Esophagus (tissue), 2 donors: ENCODE data around the gene COL4A1. TPM values are rescaled to one million over a fixed set of nuclear protein-coding genes. Genes with fewer than 3 reads are reported as not detected.

Source experiments
- H3K27ac ChIP-seq, 2 donors: one replicate each; pipeline ENCODE4 v1.5.1; 2013; ENCODE audit warnings: low read depth in 2 of 2, mild to moderate bottlenecking in 2 of 2, inconsistent platforms in 1 of 2, low read length in 1 of 2, moderate library complexity in 1 of 2
- H3K27me3 ChIP-seq, 2 donors: one replicate each; pipeline ENCODE4 v1.6.1; 2013; ENCODE audit warnings: low read length in 2 of 2, control low read depth in 1 of 2, mild to moderate bottlenecking in 1 of 2; ENCODE audit not compliant: insufficient read depth in 2 of 2, control insufficient read depth in 1 of 2
- H3K36me3 ChIP-seq, 2 donors: one replicate each; pipeline ENCODE4 v1.6.1; 2013; ENCODE audit warnings: low read length in 1 of 2; ENCODE audit not compliant: control insufficient read depth in 2 of 2, insufficient read depth in 2 of 2
- H3K4me1 ChIP-seq, 2 donors: one replicate each; pipeline ENCODE4 v1.6.1; 2013; ENCODE audit warnings: low read length in 1 of 2; ENCODE audit not compliant: control insufficient read depth in 2 of 2, insufficient read depth in 2 of 2
- H3K4me3 ChIP-seq, 2 donors: one replicate each; pipeline ENCODE4 v1.5.1; 2013; ENCODE audit warnings: low read length in 2 of 2, mild to moderate bottlenecking in 2 of 2, low read depth in 1 of 2, moderate library complexity in 1 of 2
- H3K9me3 ChIP-seq, 2 donors: one replicate each; pipeline ENCODE4 v1.6.1; 2013; ENCODE audit warnings: mild to moderate bottlenecking in 2 of 2, low read depth in 1 of 2, low read length in 1 of 2, moderate library complexity in 1 of 2; ENCODE audit not compliant: control insufficient read depth in 2 of 2, insufficient read depth in 1 of 2
- WGBS, 2 donors: extraction: QIAGEN DNeasy Blood & Tissue Kit; methylation state at CpG; one replicate each; pipeline ENCODE4 v1.1.7; 2013; 5-methylcytosine and 5-hydroxymethylcytosine counted together
- polyA plus RNA-seq, 2 donors: library from polyadenylated mRNA; stranded (reverse); fragments of 200-250 nt; gene quantifications; one replicate each; pipeline ENCODE4 v1.2.3, GENCODE V29; 2013
- donor health status: healthy with polysubstance abuse.
- donor health status: Bipolar disorder and iron deficiency.

COL4A1 gene
- polyA plus RNA-seq, 2 donors: 10.4 to 23.7 TPM

DNA sequence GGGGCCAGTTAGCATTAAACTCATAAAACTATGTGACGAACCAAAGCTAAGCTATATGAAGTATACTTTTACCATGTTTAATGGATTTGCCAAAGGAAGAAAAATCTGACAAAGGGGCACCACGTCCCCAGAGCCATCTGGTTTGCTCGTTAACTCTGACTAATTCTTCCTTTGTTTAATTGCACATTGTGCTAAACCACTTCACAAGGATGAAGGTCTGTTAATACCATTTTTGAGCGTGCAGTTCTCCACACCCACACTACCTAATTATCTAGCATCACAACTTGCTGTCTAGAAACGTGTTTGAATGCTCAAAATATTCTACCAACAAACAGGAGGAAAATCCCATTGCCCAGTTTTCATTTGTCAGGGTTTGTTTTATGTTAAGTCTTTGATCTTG lies 74.8 kb downstream of the COL4A1 start:
- WGBS, 2 donors: 50 to 52% methylated on average over 5 of the region's 5 CpGs
- no peaks in the 10 kb centered on the region for H3K9me3 ChIP-seq
- H3K36me3 ChIP-seq: no peaks in the 10 kb centered on the region
- no peak overlapping the region for H3K4me3 ChIP-seq
- peaks cover 0 to 2% of the 10 kb centered on the region in 2 donors for H3K4me1 ChIP-seq
- no peaks in the 10 kb centered on the region for H3K27me3 ChIP-seq
- H3K27ac ChIP-seq: no peak overlapping the region

DNA sequence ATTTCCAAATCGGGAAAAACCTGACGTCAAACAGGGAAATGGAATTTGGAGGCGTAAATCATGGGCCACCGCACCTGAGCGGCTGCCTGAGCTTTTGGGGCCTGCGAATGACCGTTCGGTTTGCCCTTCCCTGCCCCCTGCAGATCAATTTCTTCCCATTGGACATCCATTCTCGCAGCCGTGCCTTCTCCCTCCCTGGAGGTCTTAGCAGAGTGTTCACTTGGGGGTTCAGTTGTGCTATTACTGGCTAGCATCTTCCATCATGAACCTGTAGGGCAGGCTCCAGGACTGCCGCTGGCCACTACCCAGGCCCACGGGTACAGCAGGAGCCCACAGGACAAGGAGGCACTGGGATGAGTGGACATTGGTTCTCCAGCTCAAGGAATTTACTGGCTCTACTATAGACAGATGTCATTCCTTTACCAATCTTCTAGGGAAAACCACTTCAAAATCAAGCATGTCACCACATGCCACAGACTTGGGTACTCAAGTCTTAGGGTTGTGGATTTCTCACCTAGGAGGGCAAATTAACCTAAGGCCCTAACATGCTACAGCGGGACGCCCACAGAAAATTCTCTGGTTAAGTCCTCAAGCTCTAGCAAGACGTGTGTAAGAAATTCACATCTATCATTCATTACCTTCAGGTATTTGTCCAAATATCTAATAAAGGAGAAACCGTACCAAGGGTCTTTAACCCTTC lies 75.5 kb downstream of the COL4A1 start:
- 81 to 85% methylated on average over 16 of the region's 16 CpGs for WGBS, 2 donors
- no peak overlapping the region for H3K4me3 ChIP-seq
- H3K27me3 ChIP-seq: no peaks in the 10 kb centered on the region
- H3K27ac ChIP-seq: peak overlapping the region in 1 of 2 donors; percentile 18
- H3K9me3 ChIP-seq: no peaks in the 10 kb centered on the region
- H3K4me1 ChIP-seq: peaks cover 0 to 1% of the 10 kb centered on the region in 2 donors
- no peaks in the 10 kb centered on the region for H3K36me3 ChIP-seq

DNA sequence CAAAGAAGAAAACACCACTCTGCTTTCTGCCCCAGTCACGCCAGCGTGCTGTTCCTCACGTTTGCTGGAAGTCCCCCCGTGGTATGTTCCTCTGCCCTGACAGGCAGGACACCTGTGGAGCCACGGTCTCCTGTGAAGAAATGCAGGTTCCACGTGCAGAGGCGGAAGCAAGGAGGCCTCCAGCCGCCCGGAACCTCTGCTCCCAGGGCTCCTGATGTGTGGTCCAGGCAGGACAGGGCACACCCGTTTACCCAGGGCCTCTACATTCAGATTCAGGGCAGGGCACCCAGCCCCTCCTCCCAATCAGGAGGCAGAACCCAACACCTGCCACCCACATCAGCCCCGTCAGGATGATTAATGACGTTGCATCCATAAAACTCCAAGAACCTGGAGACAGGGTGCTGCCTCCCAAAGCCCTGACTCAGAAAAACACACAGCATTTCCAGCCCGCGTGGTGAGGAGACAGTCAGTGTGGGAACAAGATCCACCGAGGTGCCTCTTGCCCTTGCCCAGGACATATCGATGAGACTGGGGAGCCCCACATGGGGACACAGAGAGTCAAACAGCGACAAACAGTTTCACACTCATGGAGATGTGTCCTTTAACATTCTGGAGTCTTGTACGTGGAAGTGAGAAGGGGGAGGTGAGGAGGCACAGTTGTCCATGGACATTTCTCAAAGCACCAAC lies 76.2 kb downstream of the COL4A1 start:
- 67 to 73% methylated on average over 18 of the region's 18 CpGs for WGBS, 2 donors
- H3K4me3 ChIP-seq: no peak overlapping the region
- H3K4me1 ChIP-seq: no peaks in the 10 kb centered on the region
- no peaks in the 10 kb centered on the region for H3K27me3 ChIP-seq
- no peak overlapping the region for H3K27ac ChIP-seq
- H3K36me3 ChIP-seq: no peaks in the 10 kb centered on the region
- no peaks in the 10 kb centered on the region for H3K9me3 ChIP-seq

DNA sequence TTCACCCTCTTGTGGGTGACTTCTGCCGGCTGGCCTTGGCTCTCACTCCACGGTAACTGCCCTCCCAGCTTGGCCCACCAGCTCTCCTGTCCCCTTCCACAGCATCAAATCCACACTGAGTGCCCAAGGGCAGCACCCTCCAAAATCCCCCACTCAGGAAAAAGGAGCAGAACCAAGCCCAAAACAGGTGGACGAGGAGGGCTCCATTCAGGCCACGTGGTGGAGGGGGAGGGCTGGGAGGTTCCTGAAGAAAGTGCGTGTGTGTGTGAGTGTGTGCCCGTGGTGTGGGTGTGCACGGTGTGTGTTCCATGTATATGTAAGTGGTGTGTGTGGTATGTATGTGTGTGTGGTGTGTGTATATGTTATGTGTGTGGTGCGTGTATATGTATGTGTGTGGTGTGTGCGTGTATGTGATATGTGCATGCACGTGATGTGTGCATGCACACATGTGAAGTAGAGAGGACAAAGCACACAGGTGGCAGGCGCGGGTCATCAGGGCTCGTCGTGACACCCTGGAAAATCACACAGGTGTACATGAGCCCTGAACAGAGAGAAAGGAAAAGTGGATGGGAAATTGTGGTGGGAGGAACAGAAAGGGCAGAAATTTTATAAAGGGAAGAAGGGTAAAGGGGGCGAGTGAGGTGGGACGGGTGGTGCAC lies 76.9 kb downstream of the COL4A1 start:
- H3K9me3 ChIP-seq: no peaks in the 10 kb centered on the region
- no peaks in the 10 kb centered on the region for H3K4me1 ChIP-seq
- no peak overlapping the region for H3K4me3 ChIP-seq
- H3K27me3 ChIP-seq: no peaks in the 10 kb centered on the region
- WGBS, 2 donors: 83 to 90% methylated on average over 16 of the region's 16 CpGs
- H3K27ac ChIP-seq: peak overlapping the region in 1 of 2 donors; percentile 5
- H3K36me3 ChIP-seq: no peaks in the 10 kb centered on the region

- Histone ChIP-seq H3K4me1 (no peaks in the 10 kb centered on the region), H3K27ac (peak overlapping the region in 1 of 2 donors; percentile 5), H3K9me3 (no peaks in the 10 kb centered on the region), H3K27me3 (no peaks in the 10 kb centered on the region), H3K36me3 (no peaks in the 10 kb centered on the region), H3K4me3 (no peak overlapping the region)
- WGBS, 2 donors: 83% methylated on average over 15 of the region's 15 CpGs
These were observed 77.7 kb downstream of the COL4A1 start for GRCh38 chr13:110228936-110229904.

GRCh38 chr13:110227864-110228643 lies 78.9 kb downstream of the COL4A1 start:
- 85 to 88% methylated on average over 28 of the region's 28 CpGs for WGBS, 2 donors
- no peak overlapping the region for H3K27ac ChIP-seq
- H3K4me1 ChIP-seq: no peaks in the 10 kb centered on the region

GRCh38 chr13:110227416-110227815 lies 79.5 kb downstream of the COL4A1 start:
- H3K4me3 ChIP-seq: no peak overlapping the region
- no peaks in the 10 kb centered on the region for H3K9me3 ChIP-seq
- no peaks in the 10 kb centered on the region for H3K27me3 ChIP-seq
- WGBS, 2 donors: 75 to 83% methylated on average over 3 of the region's 3 CpGs
- no peaks in the 10 kb centered on the region for H3K4me1 ChIP-seq
- no peaks in the 10 kb centered on the region for H3K36me3 ChIP-seq
- H3K27ac ChIP-seq: peak overlapping the region in 1 of 2 donors; percentile 33

More at GRCh38 chr13:110227864-110228643, 78.9 kb downstream of the COL4A1 start:
- Histone ChIP-seq H3K36me3 (no peaks in the 10 kb centered on the region), H3K27me3 (no peaks in the 10 kb centered on the region), H3K4me3 (no peak overlapping the region), H3K9me3 (no peaks in the 10 kb centered on the region)

- Histone ChIP-seq H3K36me3 (no peaks in the 10 kb centered on the region), H3K27me3 (no peaks in the 10 kb centered on the region), H3K9me3 (no peaks in the 10 kb centered on the region), H3K4me1 (peaks cover 0 to 4% of the 10 kb centered on the region in 2 donors), H3K27ac (no peak overlapping the region), H3K4me3 (no peak overlapping the region)
- WGBS, 2 donors: 72 to 74% methylated on average over 12 of the region's 12 CpGs
These were observed 81.1 kb downstream of the COL4A1 start for GRCh38 chr13:110225609-110226574.
